GM10266 (cell line): Measurements from ENCODE around the gene DYNC2I2.

Experiments used
- DNase-seq: peaks from one replicate; pipeline ENCODE4 v3.0.0; 2012; ENCODE audit errors: extremely low spot score
- CTCF ChIP-seq: IDR thresholded peaks from 2 replicates; pipeline ENCODE4 v1.5.1; 2012; ENCODE audit warnings: mild to moderate bottlenecking, low read depth; ENCODE audit not compliant: control insufficient read depth, insufficient read depth; ENCODE audit errors: missing control alignments

The DYNC2I2 gene

GRCh38 chr9:128656416-128657343 lies at the start of gene DYNC2I2:
DYNC2I2 (minus strand) TSS chr9:128656847; CDS start chr9:128656726, 121 bp downstream.
- TF ChIP-seq CTCF = no peak
- peak; percentile 90 for DNase-seq

GRCh38 chr9:128706045-128706444 lies 49.4 kb upstream of the DYNC2I2 start:
- no peak for DNase-seq
- TF ChIP-seq CTCF = no peak

- no peak for DNase-seq
- TF ChIP-seq CTCF = no peak
These were observed 48.7 kb upstream of the DYNC2I2 start for GRCh38 chr9:128705051-128705965.

GRCh38 chr9:128704356-128704670 lies 47.7 kb upstream of the DYNC2I2 start:
- no peak for DNase-seq
- TF ChIP-seq CTCF = no peak

- TF ChIP-seq CTCF = no peak
- no peak for DNase-seq
These were observed 47.1 kb upstream of the DYNC2I2 start for GRCh38 chr9:128703616-128704355.

- TF ChIP-seq CTCF = no peak
- peak; percentile 71 for DNase-seq
These were observed 46.4 kb upstream of the DYNC2I2 start for GRCh38 chr9:128702949-128703615.
